Measurements from ENCODE around the gene CDKAL1.
"Not testable (repeated sequence)": the region's sequence is repeated elsewhere in the genome, so short reads cannot be mapped to it uniquely, and the experiment has no call there.

Gene CDKAL1

GRCh38 chr6:20534295-20535262 lies at the start of gene CDKAL1:
Gene CDKAL1, plus strand, starts transcription at chr6:20534457. Its CDS starts 11,894 bp downstream, at chr6:20546351.
- DNase-seq (ENCODE audit: low read depth in 2 of 2): peak; percentile 64 to 76

DNA sequence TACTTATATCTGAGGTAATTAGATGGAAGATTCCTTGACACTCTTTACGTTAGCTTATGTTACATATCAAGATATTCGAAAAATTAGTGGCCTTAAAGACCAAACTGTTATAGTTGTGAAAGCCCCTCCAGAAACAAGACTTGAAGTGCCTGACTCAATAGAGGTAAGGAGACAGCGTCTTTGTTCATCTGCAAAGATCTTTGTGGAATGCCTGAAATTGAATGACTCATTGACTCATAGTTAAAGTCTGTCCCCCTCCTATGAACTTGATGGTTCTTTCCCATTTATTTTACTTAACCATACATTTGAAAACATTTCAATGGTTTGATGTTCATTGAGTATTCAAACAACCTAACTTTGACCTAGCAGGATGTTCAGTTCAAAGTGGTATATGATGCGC lies 47.6 kb upstream of the CDKAL1 start:
- DNase-seq (ENCODE audit: low read depth in 2 of 2): no peak

GRCh38 chr6:20487669-20488375 lies 46.4 kb upstream of the CDKAL1 start:
- DNase-seq (ENCODE audit: low read depth in 2 of 2): no peak

GRCh38 chr6:20490591-20490990 lies 43.7 kb upstream of the CDKAL1 start:
- DNase-seq (ENCODE audit: low read depth in 2 of 2): no peak

GRCh38 chr6:20492099-20492498 lies 42.2 kb upstream of the CDKAL1 start:
- no peak for DNase-seq (ENCODE audit: low read depth in 2 of 2)

GRCh38 chr6:20497216-20498040 lies 36.8 kb upstream of the CDKAL1 start:
- no peak for DNase-seq (ENCODE audit: low read depth in 2 of 2)

DNA sequence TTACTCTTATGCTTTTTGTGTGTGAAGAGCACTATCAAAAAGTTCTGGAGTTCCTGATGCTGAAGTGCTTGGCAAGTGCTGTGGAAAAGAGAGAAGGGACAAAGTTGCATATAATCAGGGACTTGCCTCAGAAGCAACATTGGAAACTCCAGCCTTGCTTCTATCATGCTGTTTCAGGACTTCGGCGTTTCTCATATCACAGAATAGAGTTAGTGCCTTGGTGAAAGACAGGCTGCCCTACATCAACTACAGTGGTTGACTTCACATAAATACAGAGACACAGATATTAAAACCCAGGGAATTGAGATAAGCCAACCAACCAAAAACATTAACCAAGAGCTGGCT lies 36.2 kb upstream of the CDKAL1 start:
- no peak for DNase-seq (ENCODE audit: low read depth in 2 of 2)

DNA sequence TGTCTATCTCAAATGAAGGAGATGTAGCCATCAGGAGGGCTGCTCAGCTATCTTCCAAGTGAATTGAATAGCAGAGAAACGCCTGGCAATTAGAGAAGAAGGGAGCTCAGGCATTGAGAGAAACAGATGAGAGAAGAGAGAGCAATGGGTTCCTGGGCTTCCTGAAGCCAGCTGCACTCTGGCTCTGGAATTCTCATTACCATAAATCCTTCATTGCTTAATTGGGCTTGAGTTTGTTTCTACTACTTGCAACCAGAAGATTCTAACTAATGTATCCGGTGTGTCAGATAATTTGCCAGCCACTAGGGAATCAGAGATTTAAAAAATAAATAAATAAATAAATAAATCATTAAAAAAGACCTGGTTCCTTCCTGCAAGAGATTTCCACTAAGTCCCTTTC lies 25.0 kb upstream of the CDKAL1 start:
- DNase-seq (ENCODE audit: low read depth in 2 of 2): no peak

DNA sequence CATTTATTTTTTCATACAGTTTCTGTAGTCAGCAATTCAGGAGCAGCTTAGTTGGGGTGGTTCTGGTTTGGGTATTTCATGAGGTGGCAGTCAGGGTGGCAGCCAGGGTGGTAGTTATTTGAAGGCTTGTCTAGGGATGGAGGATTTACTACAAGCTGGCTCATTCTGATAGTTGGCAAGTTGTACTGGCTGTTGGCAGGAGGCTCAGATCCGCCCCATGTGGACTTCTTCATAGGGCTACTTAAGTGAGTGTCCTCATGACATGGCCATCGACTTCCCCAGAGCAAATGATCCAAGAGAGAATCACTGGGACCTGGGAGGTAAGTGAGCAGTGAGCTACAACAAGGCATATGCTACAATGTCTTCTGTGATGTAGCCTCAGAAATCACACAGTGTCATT lies 22.4 kb upstream of the CDKAL1 start:
- no peak for DNase-seq (ENCODE audit: low read depth in 2 of 2)

DNA sequence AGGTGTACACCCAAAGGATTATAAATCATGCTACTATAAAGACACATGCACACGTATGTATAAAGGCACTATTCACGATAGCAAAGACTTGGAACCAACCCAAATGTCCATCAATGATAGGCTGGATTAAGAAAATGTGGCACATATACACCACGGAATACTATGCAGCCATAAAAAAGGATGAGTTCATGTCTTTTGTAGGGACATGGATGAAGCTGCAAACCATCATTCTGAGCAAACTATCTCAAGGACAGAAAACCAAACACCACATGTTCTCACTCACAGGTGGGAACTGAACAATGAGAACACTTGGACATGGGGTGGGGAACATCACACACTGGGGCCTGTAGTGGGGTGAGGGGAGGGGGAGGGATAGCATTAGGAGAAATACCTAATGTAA lies 9.0 kb upstream of the CDKAL1 start:
- DNase-seq (ENCODE audit: low read depth in 2 of 2): not testable (repeated sequence)

DNA sequence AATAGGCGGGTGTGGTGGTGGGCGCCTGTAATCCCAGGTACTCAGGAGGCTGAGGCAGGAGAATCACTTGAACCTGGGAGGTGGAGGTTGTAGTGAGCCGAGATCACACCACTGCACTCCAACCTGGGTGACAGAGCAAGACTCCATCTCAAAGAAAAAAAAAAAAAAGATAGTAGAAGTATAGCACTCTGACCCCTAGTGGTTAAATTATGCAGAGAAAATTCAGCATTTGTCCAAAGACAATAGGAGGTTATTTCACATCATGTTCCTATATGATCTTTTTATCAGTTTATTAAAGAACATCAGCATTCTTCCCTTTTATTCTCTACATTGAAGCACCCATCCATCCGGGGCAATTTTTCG lies 5.2 kb upstream of the CDKAL1 start:
- DNase-seq (ENCODE audit: low read depth in 2 of 2): not testable (repeated sequence)

- no peak for DNase-seq (ENCODE audit: low read depth in 2 of 2)
Observed at GRCh38 chr6:20532881-20533280, 1.4 kb upstream of the CDKAL1 start.

- no peak for DNase-seq (ENCODE audit: low read depth in 2 of 2)
Observed at GRCh38 chr6:20533746-20534294, 437 bp upstream of the CDKAL1 start.

GRCh38 chr6:20538131-20538662 lies 3.9 kb downstream of the CDKAL1 start:
- DNase-seq (ENCODE audit: low read depth in 2 of 2): no peak

DNA sequence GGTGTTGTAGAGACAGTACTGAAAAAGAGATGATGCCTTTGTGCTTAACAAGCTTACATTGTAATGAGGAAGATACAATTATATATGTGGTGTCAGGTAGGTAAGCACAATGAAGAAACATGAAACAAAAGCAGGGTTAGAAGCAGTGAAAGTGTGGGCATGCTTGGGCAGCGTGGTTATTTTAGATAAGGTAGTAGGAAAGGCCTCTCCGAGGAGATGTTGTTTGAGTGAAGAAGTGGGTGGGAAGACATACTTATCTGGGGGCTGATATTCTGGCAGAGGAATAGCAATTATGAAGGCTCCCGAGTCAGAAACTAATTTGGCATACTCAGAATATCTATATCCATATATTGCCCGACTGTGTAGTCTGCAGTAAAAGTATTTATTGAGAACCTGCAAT lies 4.7 kb downstream of the CDKAL1 start:
- no peak for DNase-seq (ENCODE audit: low read depth in 2 of 2)

DNA sequence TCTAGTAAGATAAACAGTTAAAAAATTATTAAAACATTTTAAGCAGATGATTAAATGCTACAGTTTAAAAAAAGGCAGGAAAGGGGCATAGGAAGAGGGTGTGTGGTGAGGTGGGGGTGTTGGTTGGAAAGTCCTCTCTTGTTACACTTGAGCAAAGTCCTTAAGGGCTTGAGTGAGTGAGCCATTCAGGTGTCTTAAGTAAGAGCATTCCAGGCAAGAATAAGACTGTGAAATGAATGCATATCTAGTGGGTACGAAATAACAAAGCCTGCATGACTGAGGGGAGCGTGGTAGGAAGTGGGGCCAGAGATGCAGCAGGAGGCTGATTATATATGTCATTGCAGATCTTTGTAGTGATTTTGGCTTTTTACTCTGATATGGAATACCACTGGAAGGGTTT lies 5.1 kb downstream of the CDKAL1 start:
- DNase-seq (ENCODE audit: low read depth in 2 of 2): no peak

DNA sequence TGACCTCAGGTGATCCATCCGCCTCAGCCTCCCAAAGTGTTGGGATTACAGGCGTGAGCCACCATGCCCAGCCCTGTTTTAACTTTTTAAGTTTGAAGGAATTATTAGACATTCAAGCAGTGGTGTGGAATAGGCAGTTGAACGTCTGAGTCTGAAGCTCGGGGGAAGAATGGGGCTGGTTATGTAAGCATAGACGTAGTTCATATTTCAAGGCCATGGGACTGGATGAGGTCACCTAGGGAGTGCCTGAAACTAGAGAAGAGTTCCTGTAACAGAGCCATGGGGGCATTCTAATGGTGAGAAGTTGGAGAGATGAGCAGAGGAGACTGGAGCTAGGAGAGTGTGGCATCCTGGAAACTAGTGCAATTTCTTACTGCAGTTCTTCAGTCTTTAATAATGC lies 6.4 kb downstream of the CDKAL1 start:
- no peak for DNase-seq (ENCODE audit: low read depth in 2 of 2)

DNA sequence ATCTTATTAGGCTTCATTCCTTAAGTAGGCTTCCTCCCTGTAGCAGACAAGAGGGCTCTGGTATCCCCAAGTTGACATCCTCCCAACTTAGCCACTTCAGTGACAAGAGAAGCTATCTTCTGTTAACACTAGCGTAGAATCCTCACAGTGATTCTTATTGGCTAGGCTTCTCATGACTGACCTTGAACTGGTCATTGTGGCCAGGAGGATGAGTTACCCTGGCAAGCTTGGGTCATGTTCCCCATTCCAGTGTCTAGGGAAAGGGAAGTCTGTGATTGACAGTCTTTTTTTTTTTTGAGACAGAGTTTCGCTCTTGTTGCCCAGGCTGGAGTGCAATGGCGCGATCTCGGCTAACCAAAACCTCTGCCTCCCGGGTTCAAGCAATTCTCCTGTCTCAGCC lies 7.1 kb downstream of the CDKAL1 start:
- DNase-seq (ENCODE audit: low read depth in 2 of 2): no peak

- DNase-seq (ENCODE audit: low read depth in 2 of 2): no peak
Observed at GRCh38 chr6:20542927-20543602, 8.8 kb downstream of the CDKAL1 start.

GRCh38 chr6:20548264-20548663 lies 14.0 kb downstream of the CDKAL1 start:
- no peak for DNase-seq (ENCODE audit: low read depth in 2 of 2)

DNA sequence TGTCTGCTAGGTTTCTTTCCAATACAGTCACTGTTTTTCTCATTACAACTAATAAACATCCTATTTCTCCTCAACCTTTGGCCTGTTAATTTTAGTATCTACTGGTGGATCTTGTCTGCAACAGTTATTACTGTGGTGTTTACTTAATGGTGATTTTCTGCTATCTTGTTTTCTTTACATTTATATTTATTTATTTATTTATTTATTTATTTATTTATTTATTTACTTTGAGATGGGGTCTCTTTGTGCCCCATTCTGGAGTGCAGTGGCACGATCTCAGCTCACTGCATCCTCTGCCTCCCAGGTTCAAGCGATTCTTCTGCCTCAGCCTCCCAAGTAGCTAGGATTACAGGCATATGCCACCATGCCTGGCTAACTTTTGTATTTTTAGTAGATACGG lies 15.1 kb downstream of the CDKAL1 start:
- DNase-seq (ENCODE audit: low read depth in 2 of 2): not testable (repeated sequence)
